Panc1 (cell line): Measurements from ENCODE around the gene C1orf226. TPM values are rescaled to one million over a fixed set of nuclear protein-coding genes. Genes with fewer than 3 reads are reported as not detected.
"Not testable (repeated sequence)": the region's sequence is repeated elsewhere in the genome, so short reads cannot be mapped to it uniquely, and the experiment has no call there.

Source experiments
- ATAC-seq: fragments of 200-7000 bp; cut with Tn5 transposase; 2 replicates; pipeline ENCODE4 v1.9.1; 2020; ENCODE audit warnings: mild to moderate bottlenecking, moderate library complexity
- BruUV-seq: library from RNA; stranded (reverse); fragments of 400-500 nt; replicated peaks from 2 replicates; lab custom pipeline; 2021; lab: Mats Ljungman, UMichigan
- CTCF ChIA-PET: fragments of 300-600 bp; sonication (Branson Sonifier 250); formaldehyde crosslinking; loops from one replicate; lab custom pipeline; 2022; ENCODE audit warnings: antibody characterized with exemption; lab: Charles Lee
- POLR2A ChIA-PET: fragments of 300-600 bp; sonication (Branson Sonifier 250); formaldehyde crosslinking; loops from one replicate; lab custom pipeline; 2022; ENCODE audit warnings: antibody characterized with exemption; lab: Charles Lee
- DNase-seq: peaks from one replicate; pipeline ENCODE4 v3.0.0-alpha.2; 2010; ENCODE audit warnings: low read depth, low spot score
- H3K27ac ChIP-seq: 2 replicates; pipeline ENCODE4 v1.5.1; 2011; ENCODE audit warnings: mild to moderate bottlenecking, low read length, inconsistent platforms
- H3K27me3 ChIP-seq: fragments of 200-500 bp; sonication (Bioruptor generic); 2 replicates; pipeline ENCODE4 v1.6.0; 2014; ENCODE audit warnings: low read length, inconsistent platforms; ENCODE audit not compliant: control insufficient read depth, insufficient read depth
- H3K36me3 ChIP-seq: fragments of 200-500 bp; sonication (Bioruptor generic); 2 replicates; pipeline ENCODE4 v1.5.1; 2014; ENCODE audit warnings: inconsistent platforms, mild to moderate bottlenecking, low read length, moderate library complexity; ENCODE audit not compliant: control insufficient read depth, insufficient read depth
- H3K4me1 ChIP-seq: 2 replicates; pipeline ENCODE4 v1.5.1; 2011; ENCODE audit warnings: inconsistent platforms, mild to moderate bottlenecking, low read length, moderate library complexity; ENCODE audit not compliant: control insufficient read depth, insufficient read depth
- H3K4me3 ChIP-seq, 2 experiments: 2 replicates each; pipeline ENCODE4 v1.5.1; 2011 to 2012; ENCODE audit warnings: low read depth in 2 of 2, low read length in 2 of 2, mild to moderate bottlenecking in 2 of 2, inconsistent platforms in 1 of 2, moderate library complexity in 1 of 2
- H3K9me3 ChIP-seq: fragments of 200-500 bp; sonication (Bioruptor generic); 2 replicates; pipeline ENCODE4 v1.5.1; 2014; ENCODE audit warnings: low read depth, mild to moderate bottlenecking, inconsistent platforms, low read length, moderate library complexity; ENCODE audit not compliant: control insufficient read depth, insufficient read depth
- POLR2AphosphoS5 ChIP-seq: IDR thresholded peaks from 2 replicates; pipeline ENCODE4 v1.6.1; 2012; ENCODE audit warnings: mild to moderate bottlenecking, low read depth, low read length, moderate library complexity
- SIN3A ChIP-seq: IDR thresholded peaks from 2 replicates; pipeline ENCODE4 v1.6.1; 2012; ENCODE audit warnings: low read depth, mild to moderate bottlenecking, low read length, moderate library complexity, borderline replicate concordance; ENCODE audit not compliant: insufficient read depth
- TCF7L2 ChIP-seq: IDR thresholded peaks from 2 replicates; pipeline ENCODE4 v1.6.1; 2011; ENCODE audit warnings: mild to moderate bottlenecking, low read depth, low read length, inconsistent platforms
- in situ Hi-C: cut with HindIII; loops from 2 replicates; pipeline ENCODE4 v1.10.0; 2016; ENCODE audit warnings: low sequenced_read_pairs, low pct_unique_long_range_greater_than_20kb
- intact Hi-C: fragments of 100-400 bp; cut with micrococcal nuclease; formaldehyde crosslinking; loops from one replicate; pipeline ENCODE4 v1.10.0; 2022; ENCODE audit not compliant: unreplicated experiment
- total RNA-seq: library from RNA; stranded (reverse); gene quantifications from one replicate; pipeline ENCODE4 v1.2.1, GENCODE V29; 2021; ENCODE audit not compliant: unreplicated experiment
- TF ChIP-seq, protein P1 (sequence below): fragments of 450-650 bp; IDR thresholded peaks from 2 replicates; pipeline ENCODE4 v1.5.1; 2017; ENCODE audit warnings: mild to moderate bottlenecking
- TF ChIP-seq, protein P2 (sequence below), 2 experiments: IDR thresholded peaks; 2 replicates each; pipeline ENCODE4 v1.6.1; 2011 to 2012; ENCODE audit warnings: low read depth in 2 of 2, control low read depth in 1 of 2, low read length in 1 of 2, mild to moderate bottlenecking in 1 of 2, moderate library complexity in 1 of 2; ENCODE audit not compliant: insufficient read depth in 1 of 2

C1orf226 gene
- total RNA-seq, 1 experiment from 2014 or later, result 38.4 TPM

DNA sequence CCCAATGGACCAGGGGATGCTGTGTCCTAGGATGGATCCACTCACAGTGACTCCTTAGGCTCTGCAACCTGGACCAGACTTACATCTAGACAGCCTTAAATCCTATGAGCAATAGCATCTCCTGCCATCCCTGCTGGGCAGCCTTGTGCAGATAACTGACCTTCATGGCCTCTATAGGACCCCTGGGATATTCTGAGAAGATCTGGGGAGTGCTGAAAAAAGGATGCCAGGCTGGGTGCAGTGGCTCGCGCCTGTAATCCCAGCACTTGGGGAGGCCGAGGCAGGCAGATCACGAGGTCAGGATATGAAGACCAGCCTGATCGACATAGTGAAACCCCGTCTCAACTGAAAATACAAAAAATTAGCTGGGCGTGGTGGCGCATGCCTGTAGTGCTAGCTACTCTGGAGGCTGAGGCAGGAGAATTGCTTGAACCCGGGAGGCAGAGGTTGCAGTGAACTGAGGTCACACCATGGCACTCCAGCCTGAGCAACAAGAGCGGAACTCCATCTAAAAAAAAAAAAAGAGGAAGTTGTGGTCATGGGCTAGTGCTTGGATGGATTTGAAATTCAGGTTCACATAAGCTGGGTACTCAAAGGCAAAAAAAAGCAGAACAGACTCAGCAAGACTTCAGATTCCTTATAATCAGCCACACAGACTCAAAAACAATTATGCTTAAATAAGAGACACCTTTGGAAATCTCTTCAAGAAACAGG is 41.3 kb downstream of the C1orf226 start:
- Histone ChIP-seq H3K4me3 (no peak overlapping the region), H3K4me1 (no peaks in the 10 kb centered on the region), H3K27ac (no peak overlapping the region), H3K36me3 (no peaks in the 10 kb centered on the region), H3K27me3 (no peaks in the 10 kb centered on the region), H3K9me3 (no peaks in the 10 kb centered on the region)
- BruUV-seq, result no TSS peak
- intact Hi-C loops, result no loop called here
- ChIA-PET POLR2A (no interaction called here), CTCF (no interaction called here)
- no peak for ATAC-seq
- in situ Hi-C loops, result no loop called here
- DNase-seq, result no peak
- TF ChIP-seq TCF7L2, result no peak
- TF ChIP-seq, protein P1, sequence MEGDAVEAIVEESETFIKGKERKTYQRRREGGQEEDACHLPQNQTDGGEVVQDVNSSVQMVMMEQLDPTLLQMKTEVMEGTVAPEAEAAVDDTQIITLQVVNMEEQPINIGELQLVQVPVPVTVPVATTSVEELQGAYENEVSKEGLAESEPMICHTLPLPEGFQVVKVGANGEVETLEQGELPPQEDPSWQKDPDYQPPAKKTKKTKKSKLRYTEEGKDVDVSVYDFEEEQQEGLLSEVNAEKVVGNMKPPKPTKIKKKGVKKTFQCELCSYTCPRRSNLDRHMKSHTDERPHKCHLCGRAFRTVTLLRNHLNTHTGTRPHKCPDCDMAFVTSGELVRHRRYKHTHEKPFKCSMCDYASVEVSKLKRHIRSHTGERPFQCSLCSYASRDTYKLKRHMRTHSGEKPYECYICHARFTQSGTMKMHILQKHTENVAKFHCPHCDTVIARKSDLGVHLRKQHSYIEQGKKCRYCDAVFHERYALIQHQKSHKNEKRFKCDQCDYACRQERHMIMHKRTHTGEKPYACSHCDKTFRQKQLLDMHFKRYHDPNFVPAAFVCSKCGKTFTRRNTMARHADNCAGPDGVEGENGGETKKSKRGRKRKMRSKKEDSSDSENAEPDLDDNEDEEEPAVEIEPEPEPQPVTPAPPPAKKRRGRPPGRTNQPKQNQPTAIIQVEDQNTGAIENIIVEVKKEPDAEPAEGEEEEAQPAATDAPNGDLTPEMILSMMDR, result no peak
- TF ChIP-seq SIN3A, result no peak
- TF ChIP-seq, protein P2, sequence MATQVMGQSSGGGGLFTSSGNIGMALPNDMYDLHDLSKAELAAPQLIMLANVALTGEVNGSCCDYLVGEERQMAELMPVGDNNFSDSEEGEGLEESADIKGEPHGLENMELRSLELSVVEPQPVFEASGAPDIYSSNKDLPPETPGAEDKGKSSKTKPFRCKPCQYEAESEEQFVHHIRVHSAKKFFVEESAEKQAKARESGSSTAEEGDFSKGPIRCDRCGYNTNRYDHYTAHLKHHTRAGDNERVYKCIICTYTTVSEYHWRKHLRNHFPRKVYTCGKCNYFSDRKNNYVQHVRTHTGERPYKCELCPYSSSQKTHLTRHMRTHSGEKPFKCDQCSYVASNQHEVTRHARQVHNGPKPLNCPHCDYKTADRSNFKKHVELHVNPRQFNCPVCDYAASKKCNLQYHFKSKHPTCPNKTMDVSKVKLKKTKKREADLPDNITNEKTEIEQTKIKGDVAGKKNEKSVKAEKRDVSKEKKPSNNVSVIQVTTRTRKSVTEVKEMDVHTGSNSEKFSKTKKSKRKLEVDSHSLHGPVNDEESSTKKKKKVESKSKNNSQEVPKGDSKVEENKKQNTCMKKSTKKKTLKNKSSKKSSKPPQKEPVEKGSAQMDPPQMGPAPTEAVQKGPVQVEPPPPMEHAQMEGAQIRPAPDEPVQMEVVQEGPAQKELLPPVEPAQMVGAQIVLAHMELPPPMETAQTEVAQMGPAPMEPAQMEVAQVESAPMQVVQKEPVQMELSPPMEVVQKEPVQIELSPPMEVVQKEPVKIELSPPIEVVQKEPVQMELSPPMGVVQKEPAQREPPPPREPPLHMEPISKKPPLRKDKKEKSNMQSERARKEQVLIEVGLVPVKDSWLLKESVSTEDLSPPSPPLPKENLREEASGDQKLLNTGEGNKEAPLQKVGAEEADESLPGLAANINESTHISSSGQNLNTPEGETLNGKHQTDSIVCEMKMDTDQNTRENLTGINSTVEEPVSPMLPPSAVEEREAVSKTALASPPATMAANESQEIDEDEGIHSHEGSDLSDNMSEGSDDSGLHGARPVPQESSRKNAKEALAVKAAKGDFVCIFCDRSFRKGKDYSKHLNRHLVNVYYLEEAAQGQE (IDR thresholded peaks at IDR 0.05; ENCODE audit: insufficient read depth in 1 of 2, low read depth in 2 of 2, low read length in 1 of 2), result no peak
- TF ChIP-seq POLR2AphosphoS5, result no peak

DNA sequence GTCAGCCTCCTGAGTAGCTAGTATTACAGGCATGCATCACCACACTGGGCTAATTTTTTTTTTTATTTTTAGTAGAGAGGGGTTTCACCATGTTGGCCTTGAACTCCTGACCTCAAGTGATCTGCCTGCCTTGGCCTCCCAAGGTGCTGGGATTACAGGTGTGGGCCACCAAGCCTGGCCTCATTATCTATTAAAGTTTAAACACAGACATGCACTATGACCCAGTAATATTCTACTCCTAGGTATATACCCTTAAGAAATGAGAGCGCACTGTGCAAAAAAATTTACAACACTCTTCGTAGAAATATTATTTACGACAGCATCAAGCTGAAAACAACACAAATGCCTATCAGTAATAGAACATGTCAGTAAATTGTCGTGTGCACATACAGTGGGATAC is 49.1 kb downstream of the C1orf226 start:
- TF ChIP-seq, protein P1, result no peak
- TF ChIP-seq SIN3A, result no peak
- TF ChIP-seq TCF7L2, result no peak
- TF ChIP-seq, protein P2 (IDR thresholded peaks at IDR 0.05; ENCODE audit: insufficient read depth in 1 of 2, low read depth in 2 of 2, low read length in 1 of 2), result no peak
- TF ChIP-seq POLR2AphosphoS5, result no peak
- in situ Hi-C loops (no loop called here), intact Hi-C loops (no loop called here)
- ATAC-seq (no peak), DNase-seq (no peak)
- H3K4me3 ChIP-seq, result no peak overlapping the region
- H3K36me3 ChIP-seq, result no peaks in the 10 kb centered on the region
- ChIA-PET POLR2A (interaction anchor here (0.5 kb wide), 1 partner anchor 27 kb away, joined by 3 read pairs; no protein-coding TSS in a partner anchor), CTCF (no interaction called here)
- H3K9me3 ChIP-seq, result no peaks in the 10 kb centered on the region
- H3K27me3 ChIP-seq, result no peaks in the 10 kb centered on the region
- BruUV-seq, result no TSS peak
- H3K27ac ChIP-seq, result no peak overlapping the region
- no peaks in the 10 kb centered on the region for H3K4me1 ChIP-seq

DNA sequence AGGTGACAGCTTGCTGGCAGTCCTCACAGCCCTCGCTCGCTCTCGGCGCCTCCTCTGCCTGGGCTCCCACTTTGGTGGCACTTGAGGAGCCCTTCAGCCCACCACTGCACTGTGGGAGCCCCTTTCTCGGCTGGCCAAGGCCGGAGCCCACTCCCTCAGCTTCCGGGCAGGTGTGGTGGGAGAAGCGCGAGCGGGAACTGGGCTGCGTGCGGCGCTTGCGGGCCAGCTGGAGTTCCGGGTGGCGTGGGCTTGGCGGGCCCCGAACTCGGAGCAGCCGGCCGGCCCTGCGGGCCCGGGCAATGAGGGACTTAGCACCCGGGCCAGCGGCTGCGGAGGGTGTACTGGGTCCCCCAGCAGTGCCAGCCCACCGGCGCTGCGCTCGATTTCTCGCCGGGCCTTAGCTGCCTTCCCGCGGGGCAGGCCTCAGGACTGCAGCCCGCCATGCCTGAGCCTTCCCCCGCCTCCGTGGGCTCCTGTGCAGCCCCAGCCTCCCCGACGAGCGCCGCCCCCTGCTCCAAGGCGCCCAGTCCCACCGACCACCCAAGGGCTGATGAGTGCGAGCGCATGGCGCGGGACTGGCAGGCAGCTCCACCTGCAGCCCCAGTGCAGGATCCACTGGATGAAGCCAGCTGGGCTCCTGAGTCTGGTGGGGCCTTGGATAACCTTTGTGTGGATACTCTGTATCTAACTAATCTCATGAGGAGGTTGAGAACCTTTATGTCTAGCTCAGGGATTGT is 51.6 kb downstream of the C1orf226 start:
- BruUV-seq, POLR2A ChIA-PET: not testable (repeated sequence)

More for the DNA sequence above, 51.6 kb downstream of the C1orf226 start:
- intact Hi-C loops, CTCF ChIA-PET, H3K9me3 ChIP-seq, in situ Hi-C loops, H3K4me3 ChIP-seq, DNase-seq, ATAC-seq, H3K27ac ChIP-seq, H3K4me1 ChIP-seq, H3K27me3 ChIP-seq, H3K36me3 ChIP-seq: not testable (repeated sequence)
